ENCODE data around the gene S100A3. TPM values are rescaled to one million over a fixed set of nuclear protein-coding genes. Genes with fewer than 3 reads are reported as not detected.
A peak's percentile ranks its signal among the peaks of the same experiment; 100 is the strongest.

S100A3 gene
- polyA plus RNA-seq, 1 donor from 2014 or later = not detected

- Histone ChIP-seq H3K4me3 (ENCODE audit: low read length) (no peak overlapping the region), H3F3A (ENCODE audit: insufficient read depth, low read length, poor library complexity, severe bottlenecking) (no peaks in the 10 kb centered on the region), H3K4me2 (ENCODE audit: low read length) (no peak overlapping the region), H3K79me2 (replicated peaks; ENCODE audit: insufficient read depth, low read length) (no peaks in the 10 kb centered on the region), H3K36me3 (ENCODE audit: insufficient read depth, low read length) (no peaks in the 10 kb centered on the region), H2AFZ (ENCODE audit: low read depth, low read length) (no peak overlapping the region), H4K20me1 (ENCODE audit: insufficient read depth) (no peaks in the 10 kb centered on the region), H3K9me3 (ENCODE audit: low read length) (no peaks in the 10 kb centered on the region), H3K9me2 (ENCODE audit: insufficient read depth, low read length) (no peaks in the 10 kb centered on the region), H3K27ac (ENCODE audit: low read length) (no peak overlapping the region), H3K9ac (ENCODE audit: low read length) (no peak overlapping the region), H3K27me3 (ENCODE audit: insufficient read depth, low read depth, low read length) (peaks cover 5% of the 10 kb centered on the region)
- TF ChIP-seq EP300 (conservative IDR thresholded peaks at IDR 0.05; ENCODE audit: poor library complexity, severe bottlenecking) (no peak), POLR2AphosphoS5 (IDR thresholded peaks at IDR 0.05) (no peak), RAD21 (conservative IDR thresholded peaks at IDR 0.05) (no peak), CTCF (IDR thresholded peaks at IDR 0.05; ENCODE audit: poor library complexity, severe bottlenecking) (peak; percentile 44), SMC3 (conservative IDR thresholded peaks at IDR 0.05; ENCODE audit: poor library complexity) (peak; percentile 21), EZH2 (IDR thresholded peaks at IDR 0.05; ENCODE audit: borderline replicate concordance, insufficient read depth, low read length, poor library complexity, severe bottlenecking) (no peak), TAF1 (IDR thresholded peaks at IDR 0.05; ENCODE audit: low read depth) (no peak), REST (IDR thresholded peaks at IDR 0.05; ENCODE audit: borderline replicate concordance) (no peak), MXI1 (conservative IDR thresholded peaks at IDR 0.05; ENCODE audit: poor library complexity, severe bottlenecking) (no peak)
Measured at GRCh38 chr1:153532769-153533599, 16.1 kb downstream of the S100A3 start.

- H4K20me1 ChIP-seq (ENCODE audit: insufficient read depth) = no peaks in the 10 kb centered on the region
- no peaks in the 10 kb centered on the region for H3K79me2 ChIP-seq (replicated peaks; ENCODE audit: insufficient read depth, low read length)
- no peaks in the 10 kb centered on the region for H3K9me3 ChIP-seq (ENCODE audit: low read length)
- H3K9me2 ChIP-seq (ENCODE audit: insufficient read depth, low read length) = no peaks in the 10 kb centered on the region
- H3K27ac ChIP-seq (ENCODE audit: low read length) = no peak overlapping the region
- no peak overlapping the region for H3K9ac ChIP-seq (ENCODE audit: low read length)
- no peak overlapping the region for H3K4me3 ChIP-seq (ENCODE audit: low read length)
- no peak overlapping the region for H2AFZ ChIP-seq (ENCODE audit: low read depth, low read length)
- TF ChIP-seq MXI1 (conservative IDR thresholded peaks at IDR 0.05; ENCODE audit: poor library complexity, severe bottlenecking) = no peak
- no peak for TF ChIP-seq EP300 (conservative IDR thresholded peaks at IDR 0.05; ENCODE audit: poor library complexity, severe bottlenecking)
- no peak for TF ChIP-seq RAD21 (conservative IDR thresholded peaks at IDR 0.05)
- TF ChIP-seq SMC3 (conservative IDR thresholded peaks at IDR 0.05; ENCODE audit: poor library complexity) = no peak
- TF ChIP-seq EZH2 (IDR thresholded peaks at IDR 0.05; ENCODE audit: borderline replicate concordance, insufficient read depth, low read length, poor library complexity, severe bottlenecking) = no peak
- no peaks in the 10 kb centered on the region for H3F3A ChIP-seq (ENCODE audit: insufficient read depth, low read length, poor library complexity, severe bottlenecking)
- no peak overlapping the region for H3K4me2 ChIP-seq (ENCODE audit: low read length)
- peaks cover 5% of the 10 kb centered on the region for H3K27me3 ChIP-seq (ENCODE audit: insufficient read depth, low read depth, low read length)
- H3K36me3 ChIP-seq (ENCODE audit: insufficient read depth, low read length) = no peaks in the 10 kb centered on the region
Measured at GRCh38 chr1:153532181-153532580, 16.9 kb downstream of the S100A3 start.

All from neural cell (in vitro differentiated cells).